HG03520 (cell line): ENCODE results near the gene CHRD.

Experiments used
- ATAC-seq: cut with Tn5 transposase; IDR thresholded peaks from one replicate; pipeline ENCODE4 v1.9.1; 2021; ENCODE audit warnings: mild to moderate bottlenecking, moderate library complexity; ENCODE audit not compliant: unreplicated experiment

The CHRD gene

DNA sequence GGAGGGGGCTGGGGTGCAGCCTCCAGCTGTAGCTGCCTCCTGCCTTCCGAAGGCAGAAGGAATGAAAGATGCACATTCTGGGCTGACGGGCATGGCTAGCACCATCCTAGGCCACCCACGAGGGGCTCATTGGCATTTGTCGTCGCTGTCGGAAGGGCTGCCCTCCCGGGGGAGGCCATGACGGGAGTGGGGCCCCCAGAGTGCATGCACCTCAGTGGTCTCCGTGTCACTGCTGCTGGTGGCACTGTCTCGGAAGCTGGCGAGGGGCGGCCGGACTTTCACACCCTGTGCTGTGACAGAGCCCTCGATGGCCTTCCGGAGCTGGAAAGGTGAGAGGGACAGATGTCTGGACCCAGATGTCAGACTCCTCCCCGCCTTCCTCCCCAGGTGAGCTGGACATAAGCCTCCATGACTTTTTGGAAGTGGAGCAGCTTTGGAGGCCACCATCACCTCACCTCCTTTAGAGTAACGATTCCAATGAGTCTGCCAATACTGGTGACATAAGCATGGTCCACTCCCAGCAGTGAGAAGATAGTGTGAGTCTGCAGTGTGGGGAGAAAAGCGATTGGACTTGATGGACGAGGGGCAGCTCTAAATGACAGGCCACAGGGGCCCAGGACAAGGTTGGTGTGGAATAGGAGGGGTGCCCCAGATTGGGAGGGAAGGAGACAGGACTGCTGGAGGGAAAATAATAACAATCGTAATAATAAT is 33.2 kb upstream of the CHRD start:
- ATAC-seq, result no peak

DNA sequence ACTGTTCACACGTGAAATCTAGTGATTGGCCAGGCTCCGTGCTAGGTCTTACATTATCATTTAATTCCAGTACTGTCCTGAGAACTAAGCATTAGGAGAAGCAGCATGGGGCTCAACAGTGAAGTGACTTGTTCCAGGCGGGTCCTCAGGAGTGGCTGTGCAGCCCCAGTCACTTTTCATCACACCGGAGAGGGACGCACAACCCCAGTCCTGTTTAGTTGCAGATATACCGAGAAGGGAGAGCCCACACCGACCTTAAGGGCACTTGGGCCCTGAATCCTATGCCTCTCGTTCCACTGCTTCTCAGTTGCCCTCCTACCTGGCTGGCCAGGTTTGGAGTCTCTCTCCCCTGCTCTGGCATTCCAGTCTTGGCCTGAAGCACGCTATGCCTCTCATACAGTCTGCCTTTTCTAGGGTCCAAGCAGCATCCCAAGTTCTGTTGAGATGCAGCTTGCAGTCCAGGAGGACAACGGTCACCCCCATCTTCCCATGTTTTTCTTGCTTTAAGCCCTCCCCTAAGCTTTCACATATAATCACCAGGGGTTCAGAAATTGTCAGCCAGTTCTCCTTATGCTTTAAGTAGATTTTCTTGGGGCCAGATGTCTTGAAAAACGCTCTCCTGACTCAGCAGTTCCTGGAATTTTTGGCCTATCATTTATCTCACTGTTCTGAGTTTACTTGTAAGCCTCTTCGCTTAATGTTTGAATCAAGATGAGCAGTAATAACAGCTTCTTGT is 32.4 kb upstream of the CHRD start:
- ATAC-seq, result no peak

DNA sequence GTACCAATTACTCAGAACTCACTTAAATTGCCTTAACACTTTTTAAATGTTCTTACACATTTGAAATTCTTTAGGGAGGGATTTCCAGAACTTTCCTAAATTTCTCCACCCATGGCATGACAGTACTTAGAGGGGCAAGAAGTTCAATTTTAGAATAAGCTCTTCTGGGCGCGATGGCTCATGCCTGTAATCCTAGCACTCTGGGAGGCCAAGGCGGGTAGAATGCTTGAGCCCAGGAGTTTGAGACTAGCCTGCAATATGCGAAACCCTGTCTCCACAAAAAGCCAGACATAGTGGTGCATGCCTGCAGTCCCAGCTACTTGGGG is 31.8 kb upstream of the CHRD start:
- ATAC-seq, result no peak

DNA sequence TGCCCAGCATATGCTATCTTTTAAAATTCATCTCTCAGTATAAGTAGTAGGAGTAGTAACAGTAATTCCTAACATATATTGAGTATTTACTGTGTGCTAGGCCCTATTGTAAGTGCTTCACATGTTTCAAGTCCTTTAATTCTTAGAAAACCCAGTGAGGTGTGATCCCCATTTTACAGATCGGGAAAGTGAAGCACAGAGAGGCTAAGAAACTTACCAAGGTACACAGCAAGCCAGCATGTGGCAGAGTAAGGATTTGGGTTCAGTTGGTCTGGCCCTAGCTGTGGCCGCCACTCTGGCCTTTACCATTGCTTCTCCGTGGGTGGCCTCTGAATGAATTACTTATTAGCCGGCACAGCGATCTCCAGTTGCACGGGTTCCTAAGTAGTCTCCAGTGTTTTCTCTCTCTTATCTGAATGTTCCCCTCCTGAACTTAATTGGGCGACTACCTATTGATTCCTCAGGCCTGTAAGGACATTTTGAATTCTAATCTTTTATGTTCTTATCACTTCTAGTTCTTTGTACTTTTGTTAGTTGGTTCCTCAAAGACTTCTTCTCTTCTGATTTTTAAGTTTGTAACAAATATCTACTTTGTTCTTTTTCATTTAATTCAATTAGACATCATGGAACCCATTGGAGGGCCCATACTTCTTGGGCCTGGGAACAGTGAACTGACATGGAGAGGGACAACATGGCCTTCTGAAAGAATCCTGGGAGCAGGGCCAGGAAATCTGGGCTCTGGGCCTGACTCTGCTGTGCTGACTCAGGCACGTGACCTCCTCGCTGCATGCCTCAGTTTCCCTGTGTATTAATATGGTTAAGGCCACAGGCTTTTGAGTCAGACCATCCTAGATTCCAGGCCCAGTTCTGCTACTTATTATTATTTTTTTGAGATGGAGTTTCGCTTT is 30.0 kb upstream of the CHRD start:
- ATAC-seq, result no peak

DNA sequence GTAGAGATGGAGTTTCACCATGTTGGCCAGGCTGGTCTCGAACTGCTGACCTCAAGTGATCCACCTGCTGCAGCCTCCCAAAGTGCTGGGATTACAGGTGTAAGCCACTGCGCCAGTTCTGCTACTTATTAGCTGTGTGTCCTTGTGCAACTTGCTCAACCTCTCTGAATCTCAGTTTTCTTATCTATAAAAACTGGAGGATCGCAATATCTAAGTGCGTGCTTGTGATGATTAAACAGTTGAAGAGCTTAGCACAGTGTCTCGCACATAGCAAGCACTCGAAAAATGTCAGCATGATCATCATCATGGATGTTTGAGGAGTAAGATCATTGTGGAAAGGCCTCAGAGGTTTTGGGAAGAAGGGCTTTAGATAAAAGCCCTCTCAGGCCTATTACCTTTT is 29.2 kb upstream of the CHRD start:
- no peak for ATAC-seq

DNA sequence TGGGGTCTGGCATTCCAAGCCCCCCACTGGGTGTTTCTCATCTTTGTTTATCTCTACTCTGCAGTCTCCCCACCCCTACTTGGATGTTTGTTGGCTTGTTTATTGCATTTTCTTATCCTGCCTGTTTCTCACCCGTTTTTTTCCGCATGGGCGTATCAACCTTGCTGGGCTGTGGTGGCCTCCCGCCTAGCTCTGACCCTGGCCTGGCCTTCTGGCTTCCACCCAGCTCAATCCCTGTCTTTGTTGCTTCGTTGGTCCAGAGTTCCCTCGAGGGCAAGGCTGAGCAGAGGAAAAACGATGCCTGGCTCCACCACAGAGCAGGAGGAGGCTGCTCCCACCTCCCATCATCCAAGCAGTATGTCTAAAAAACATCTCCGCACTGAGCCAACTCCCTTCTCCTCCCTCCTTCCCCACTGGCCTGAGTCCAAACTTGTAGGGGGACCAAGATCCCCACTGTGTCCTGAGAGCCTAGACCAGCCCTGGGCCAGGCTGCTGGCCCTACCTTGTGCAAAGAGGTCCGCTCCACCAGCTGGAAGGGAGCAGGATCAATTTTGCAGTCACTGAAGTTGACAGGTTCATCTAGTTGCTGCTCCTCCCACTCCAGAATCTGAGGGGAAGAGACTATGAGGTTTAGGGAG is 28.2 kb upstream of the CHRD start:
- ATAC-seq, result no peak

DNA sequence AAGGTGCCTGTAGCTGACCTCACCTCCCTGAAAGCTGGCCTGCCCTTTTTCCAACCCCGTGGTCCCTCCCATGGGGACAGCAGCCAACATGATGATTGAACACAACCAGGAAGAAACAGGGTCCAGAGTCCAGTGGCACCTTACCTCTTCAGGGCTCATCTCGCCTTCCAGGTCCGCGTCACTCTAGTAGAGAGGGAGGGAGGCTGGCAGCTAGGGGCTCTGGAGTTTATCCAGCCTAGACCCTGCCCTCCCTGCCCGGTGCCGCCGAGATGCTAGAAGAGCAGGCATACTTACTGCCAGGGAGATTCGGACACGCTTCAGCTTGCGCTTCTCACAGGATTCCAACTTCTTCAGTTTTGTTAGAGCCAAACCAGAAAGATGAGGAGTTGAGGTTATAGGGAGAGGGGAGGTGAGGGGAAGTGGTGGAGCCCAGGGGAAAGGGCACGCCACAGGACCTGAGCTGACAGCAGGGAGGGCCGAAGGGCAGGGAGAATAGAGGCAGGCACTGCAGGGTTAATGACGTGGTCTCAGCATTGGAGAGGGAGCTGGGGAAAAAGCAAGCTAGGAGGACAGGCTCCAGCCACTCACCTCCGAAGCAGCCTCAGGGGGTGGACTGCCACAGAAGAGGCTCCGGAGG is 27.6 kb upstream of the CHRD start:
- no peak for ATAC-seq

DNA sequence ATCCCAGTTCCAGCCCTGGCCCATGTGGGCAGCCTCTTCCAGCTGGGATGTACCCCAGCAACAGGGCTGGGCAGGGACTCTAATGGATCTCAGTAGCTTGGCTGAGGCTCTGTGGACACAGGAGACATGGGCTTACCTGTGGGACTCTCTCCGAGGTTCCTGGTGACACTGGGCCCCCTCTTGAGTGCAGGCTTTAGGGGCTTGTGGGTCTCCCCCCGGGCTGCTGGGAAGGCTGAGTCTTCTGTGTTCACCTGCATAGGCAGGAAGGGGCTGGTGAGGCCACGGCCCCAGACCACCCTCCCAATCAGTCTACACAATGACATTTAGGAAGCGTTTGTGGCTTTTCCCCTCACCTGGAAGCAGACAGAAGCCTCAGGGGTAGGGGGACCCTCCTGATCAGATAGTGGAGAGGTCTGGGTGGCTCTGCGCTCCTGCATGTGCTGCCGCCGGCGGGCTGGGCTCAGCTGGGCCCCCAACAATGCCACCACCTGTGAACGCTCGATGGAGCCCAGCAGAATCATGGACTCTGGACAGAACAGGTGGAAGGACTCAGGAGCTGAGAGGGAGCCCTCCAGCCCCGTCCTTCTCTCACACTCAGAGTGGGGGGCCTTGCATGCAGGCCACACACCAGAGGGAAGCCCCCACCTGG is 26.8 kb upstream of the CHRD start:
- no peak for ATAC-seq

DNA sequence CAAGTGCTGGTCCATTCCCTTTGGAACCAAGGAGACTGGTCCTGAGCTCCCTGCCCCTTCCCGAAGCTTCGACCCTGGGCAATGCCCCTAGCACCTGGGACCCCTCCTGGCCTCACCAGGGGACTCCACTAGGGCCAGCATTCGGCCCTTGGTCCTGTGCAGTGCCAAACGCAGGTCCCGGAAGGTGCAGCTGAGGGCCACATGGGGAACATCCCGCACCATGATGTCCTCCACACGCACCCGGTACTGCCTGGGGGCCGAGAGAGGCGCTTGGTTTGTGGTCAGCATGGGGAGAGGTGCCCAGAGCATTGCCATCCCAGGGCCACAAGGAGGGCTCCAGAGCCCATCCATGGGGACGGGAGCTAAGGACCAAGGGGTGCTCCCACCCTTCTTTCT is 26.3 kb upstream of the CHRD start:
- ATAC-seq, result no peak

DNA sequence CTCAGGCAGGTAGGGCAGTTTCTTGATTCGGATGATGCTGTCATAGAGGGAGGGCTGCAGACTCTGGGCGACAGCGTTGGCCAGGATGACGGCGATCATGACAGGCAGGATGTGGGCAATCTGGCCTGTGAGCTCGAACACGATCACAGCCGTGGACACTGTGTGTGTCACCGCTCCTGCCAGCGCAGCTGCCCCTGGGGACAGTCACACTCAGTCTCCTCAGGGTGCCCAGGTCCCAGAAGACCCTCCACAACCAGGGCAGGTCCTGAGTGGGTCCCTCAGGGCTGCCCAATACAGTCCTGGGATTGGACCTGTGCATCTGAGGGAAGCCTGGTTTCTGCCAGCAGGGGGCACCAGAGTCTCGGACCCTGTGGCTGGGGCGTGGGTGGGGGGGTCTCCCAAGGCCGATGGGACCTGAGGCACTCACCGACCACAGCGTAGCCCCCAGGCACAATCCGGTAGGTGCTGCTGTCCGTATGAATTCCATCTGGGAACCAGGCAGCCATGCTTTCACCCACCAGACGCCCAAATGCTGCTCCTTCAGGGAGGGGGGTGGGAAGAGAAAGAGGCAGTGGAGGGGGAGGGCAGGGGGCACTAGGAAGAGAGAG is 25.6 kb upstream of the CHRD start:
- no peak for ATAC-seq

DNA sequence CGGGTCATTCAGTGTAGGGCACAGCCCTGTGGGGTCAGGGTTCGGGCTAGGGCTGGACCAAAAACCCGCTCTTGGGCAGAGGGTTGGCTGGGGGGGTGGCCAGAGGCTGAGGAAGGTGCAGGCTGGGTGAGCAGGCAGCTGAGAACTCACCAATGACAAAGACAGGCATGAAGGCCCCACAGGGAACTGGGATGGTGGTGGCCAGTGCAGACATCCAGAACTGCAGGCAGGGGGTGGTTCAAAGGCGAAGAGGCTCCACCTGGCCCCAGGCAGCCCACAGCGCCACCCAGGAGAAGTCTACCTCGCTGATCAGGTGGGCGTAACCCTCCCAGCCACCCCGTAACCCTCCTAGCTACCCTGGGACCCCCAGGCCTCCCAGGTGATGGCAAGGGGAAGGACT is 25.1 kb upstream of the CHRD start:
- ATAC-seq, result no peak

DNA sequence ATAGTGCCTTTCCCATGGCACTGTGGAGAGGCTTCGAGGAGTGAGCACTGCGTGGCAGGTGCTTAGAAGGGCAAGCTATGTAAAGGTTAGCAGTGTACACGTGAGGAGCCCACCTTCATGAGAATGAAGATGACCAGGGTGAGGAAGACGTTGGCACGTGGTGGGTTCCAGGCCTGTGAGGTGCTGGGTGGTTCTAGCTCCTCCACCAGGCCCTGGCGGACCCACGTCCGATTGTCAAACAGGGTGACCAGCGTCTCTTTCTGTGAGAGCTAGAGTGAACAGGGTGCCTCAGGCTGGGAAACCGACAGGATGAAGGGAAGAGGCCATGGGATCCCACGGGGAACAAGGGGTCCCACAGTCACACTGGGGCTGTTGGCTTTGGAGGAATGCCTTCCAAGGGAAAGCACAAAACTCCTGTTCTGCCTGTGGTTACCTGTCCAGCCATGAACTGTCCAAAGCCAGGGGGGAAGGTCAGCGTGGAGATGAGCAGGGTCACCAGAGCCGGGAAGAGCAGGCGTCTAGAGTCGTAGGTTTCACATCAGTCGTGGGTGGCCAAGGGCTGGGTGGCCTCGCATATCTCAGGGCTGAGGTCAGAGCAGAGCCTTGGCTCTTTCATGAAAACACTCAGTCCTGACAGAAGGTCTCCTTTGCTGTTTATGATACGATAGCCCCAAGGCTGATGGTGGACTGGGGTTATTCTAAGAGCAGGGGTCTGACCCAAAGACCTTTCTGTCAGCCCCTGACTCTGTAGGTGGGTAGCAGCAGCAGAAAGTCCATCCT is 24.4 kb upstream of the CHRD start:
- no peak for ATAC-seq

DNA sequence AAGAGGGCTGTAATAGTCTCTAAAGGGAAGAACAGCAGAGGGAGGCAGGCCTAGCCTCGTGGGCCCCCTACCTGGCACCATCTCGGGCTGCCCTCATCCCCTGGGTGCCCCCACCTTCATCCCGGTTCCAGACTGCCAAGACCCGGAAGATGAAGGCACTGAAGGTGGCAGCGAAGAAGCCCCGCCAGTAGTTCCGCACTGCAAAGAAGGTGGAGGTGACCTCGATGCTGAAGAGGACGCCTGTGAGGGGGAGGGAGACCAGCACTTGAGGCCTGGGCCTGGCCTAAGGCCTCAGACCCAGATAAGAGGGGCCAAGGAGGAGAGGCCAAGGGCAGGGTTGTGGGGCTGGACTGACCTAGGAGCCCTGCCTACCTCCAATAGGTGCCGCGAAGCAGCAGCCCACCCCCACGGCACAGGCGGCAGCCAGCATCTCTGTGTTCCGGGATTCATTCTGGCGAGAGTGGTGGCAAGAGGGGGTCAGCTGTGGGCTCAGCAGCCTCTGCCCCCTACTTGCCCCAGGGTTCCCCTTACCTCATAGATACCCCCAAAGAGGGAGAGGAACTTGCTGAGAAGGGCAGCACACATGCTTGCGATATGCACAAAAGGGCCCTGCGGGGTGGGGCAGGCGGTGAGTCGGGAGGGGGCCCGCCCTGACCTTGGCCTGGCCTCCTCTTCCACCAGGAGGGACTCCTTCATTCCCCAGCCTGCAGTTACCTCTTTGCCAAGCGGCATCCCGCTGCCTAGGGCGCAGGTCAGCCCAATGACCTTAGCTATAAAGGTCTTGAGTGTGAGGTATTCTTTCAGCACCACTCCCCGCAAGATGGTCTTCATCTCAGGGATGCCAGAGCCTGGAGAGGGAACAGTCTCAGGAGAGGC is 22.4 kb upstream of the CHRD start:
- no peak for ATAC-seq

DNA sequence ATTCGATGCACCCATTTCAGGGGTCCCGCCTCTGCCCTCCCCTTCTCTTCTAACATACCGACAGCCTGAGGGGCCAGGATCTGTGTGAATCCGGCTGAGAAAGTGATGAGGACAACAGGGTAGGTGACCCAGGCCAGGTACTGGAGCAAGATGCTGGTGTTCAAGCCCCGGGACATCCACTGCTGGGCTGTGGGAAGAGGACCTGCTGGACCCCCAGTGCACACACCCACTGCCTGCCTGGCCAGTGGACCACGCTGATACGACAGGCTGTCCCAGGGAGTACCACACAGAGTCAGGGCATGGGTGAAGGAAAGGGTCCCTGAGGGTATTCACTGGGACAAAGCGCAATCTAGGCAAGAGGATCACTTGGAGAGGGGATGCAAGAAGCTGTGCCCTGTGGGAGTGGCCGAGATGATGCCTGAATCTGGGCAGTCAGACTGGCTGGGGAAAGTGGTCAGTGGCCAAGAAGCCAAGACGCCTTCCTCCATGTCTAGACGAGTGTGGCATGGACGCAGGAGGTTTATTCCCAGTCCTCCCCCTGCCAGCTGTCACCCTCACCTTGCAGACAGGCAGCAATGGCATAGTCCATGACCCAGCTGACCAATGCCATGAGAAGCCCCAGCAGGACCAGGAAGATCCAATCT is 21.6 kb upstream of the CHRD start:
- no peak for ATAC-seq

DNA sequence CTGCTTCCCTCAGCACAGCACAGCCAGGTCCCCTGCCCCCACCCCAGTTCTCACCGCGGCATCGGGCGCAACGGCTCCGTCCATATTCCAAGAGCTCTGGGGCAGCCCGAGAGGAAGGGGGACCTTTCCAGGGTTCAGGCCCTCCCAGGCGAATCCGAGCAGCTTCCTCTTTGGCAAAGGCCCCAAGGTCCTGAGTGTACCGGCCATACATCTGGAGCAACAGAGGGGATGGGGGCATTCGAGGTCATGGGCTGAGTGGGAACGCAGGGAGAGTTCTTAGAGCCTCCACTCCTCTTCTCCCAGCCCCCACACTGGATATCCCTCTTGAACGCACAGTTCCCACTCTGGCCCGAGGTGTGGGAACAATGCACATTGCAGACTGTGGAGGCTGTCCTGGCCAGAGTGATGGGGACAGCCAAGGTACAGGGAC is 20.9 kb upstream of the CHRD start:
- no peak for ATAC-seq

DNA sequence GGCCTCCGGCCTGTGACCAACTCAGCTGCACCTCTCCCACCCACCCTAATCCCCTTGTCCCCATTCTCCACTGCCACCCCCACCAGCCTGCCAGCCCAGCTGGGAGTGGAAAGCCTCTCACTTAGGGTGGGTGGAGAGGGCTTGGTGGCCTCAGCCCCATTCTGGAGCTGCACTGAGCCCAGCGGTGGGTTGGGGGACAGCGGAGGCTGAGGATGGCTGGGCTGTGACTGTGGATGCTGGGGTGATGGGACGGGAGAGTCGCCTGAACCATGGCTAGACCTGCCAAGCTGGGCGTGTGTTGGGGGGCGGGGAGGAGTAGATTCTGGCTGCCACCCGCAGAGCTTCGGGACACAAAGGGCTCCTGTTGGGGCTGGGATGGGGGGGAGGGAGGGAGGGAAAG is 20.2 kb upstream of the CHRD start:
- ATAC-seq, result no peak

DNA sequence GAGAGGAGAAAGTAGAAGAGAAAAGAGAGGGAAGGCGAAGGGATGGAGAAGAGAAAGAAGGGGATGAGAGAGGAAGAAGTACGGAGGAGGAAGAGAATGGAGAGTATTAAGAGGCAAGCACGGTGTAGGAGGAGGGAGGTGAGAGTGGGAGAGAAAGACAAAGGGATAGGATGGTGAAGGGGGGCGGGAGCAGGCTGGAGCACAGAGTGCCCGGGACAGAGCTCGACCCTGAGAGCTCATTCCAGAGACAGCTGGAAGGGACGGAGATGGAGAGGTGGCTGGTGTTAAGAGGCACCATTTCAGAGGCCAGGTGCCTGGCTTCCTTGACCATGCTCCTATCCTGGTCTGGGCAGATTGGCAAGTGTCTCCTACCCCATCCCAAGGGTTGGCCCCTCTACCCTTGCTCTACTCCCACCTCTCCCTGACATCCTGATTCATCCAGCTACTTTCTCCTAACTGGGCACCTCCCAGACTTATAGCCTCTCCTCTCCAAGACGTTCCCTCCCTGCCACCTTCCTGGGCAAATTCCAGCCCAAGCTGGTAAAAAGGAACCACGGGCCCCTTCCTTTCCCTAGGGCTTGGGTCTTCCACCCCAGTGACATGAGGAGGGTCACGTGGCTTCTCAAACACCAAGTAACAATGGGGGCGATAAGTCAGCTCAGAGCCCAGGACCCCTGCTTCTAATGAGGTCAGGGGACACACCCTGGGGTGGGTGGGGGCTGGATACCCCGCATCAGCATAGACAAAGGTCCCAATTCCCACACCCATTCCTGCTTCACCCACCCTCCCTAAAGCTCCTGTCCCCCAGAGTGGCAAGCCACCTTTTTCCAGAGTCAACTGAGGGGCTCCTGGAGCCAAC is 19.6 kb upstream of the CHRD start:
- ATAC-seq, result no peak
